NCI-H1092 (cell line): ENCODE results near the gene GPR152.
A peak's percentile ranks its signal among the peaks of the same experiment; 100 is the strongest.
"Not testable (repeated sequence)": the region's sequence is repeated elsewhere in the genome, so short reads cannot be mapped to it uniquely, and the experiment has no call there.

ENCODE experiments used
- DNase-seq: peaks from one replicate; lab custom pipeline; 2025; lab: John Stamatoyannopoulos, UW

GPR152 gene

DNA sequence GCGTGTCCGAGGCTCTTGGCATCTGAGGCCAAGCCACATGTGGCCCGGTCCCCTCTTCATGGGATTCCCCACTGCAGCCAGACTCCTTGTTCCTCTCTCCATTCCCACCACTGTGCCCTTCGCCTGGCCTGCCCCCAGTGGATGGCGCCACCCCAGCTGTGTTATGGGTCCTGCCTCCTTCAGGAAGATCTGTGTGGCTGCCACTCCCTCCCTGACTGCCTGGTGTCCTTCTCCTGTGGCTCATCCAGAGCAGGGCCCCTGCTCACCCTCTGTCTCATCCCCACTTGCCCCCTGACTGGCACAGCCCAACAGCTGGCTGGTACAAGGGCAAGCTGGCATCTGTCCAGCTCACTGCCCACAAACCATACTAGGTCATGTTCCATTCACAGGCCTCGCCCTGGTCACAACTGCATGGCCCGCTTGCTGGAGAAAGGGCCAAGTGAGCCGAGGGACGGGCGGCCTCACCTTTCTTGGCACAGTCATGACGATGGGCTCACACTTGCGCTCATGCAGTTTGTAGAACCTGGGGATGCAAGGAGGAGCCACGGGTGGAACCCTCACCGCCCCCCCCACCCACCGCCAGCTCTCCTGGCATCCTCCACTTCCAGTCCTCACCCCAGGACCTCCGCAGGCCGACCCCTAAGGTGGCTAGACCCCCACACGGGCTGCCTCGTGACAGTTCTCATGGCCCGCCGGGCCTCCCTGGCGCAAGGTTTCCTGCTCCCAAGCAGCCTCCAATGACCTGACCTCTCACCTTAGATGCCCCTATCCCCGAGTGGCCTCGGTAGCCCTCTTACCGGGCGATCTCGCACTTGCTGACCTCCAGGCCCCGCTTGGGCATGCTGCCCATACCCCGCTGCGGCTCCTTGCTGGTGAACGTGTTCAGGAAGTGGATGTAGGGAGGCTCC, 13.0 kb downstream of the GPR152 start:
- DNase-seq, result no peak

GRCh38 chr11:67438158-67438902, 14.2 kb downstream of the GPR152 start:
- DNase-seq, result no peak

DNA sequence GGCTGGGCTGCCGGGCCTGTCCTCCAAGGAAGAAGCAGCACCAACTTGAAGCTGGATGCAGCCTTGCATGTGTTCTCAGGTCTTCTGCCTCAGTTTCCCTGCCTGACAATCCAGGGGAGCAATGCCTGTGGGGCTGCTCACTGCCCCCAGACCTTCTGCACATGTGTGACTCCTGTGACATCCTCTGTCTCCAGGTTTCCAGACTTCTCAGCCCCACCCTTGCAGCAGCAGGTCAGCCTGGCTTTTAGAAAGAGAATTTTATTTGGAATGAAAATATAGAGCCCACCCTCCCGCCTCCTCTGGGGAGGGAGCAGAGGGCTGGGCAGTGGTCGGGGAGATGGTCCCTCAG, 14.7 kb downstream of the GPR152 start:
- no peak for DNase-seq

GRCh38 chr11:67437082-67437808, 15.3 kb downstream of the GPR152 start, which contains the start of gene PTPRCAP:
Gene PTPRCAP (minus strand): TSS chr11:67437682. CDS start chr11:67437619, 63 bp downstream.
- DNase-seq, result no peak

DNA sequence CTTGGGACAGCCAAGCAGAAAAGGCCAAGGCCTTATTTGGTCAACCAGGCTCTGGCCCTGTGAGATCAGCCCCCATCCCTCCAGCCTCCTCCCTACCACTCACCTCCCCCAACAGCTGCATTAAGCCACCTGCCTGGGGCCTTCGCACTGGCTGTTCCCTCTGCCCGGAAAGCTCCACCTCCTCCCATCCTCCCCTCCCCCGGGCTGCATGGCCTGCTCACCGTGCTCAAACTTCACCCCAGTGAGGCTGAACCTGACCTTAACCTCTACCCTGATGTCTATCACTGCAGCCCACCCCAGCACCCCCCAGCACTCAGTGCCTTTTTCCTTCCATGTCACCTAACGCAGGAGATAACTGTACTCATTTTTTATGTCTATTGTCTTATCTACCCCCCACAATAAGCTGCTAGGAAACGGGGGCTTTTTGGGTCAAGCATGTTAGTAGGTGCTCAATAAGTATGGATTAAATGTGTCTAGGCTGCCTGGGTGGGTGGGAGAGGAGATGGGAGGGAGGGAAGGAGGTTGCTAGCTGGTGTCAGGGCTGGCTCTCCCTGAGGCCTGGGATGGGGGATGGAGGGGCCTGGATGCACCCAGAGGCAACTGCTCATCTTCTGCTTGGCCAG, 16.0 kb downstream of the GPR152 start:
- DNase-seq, result no peak

DNA sequence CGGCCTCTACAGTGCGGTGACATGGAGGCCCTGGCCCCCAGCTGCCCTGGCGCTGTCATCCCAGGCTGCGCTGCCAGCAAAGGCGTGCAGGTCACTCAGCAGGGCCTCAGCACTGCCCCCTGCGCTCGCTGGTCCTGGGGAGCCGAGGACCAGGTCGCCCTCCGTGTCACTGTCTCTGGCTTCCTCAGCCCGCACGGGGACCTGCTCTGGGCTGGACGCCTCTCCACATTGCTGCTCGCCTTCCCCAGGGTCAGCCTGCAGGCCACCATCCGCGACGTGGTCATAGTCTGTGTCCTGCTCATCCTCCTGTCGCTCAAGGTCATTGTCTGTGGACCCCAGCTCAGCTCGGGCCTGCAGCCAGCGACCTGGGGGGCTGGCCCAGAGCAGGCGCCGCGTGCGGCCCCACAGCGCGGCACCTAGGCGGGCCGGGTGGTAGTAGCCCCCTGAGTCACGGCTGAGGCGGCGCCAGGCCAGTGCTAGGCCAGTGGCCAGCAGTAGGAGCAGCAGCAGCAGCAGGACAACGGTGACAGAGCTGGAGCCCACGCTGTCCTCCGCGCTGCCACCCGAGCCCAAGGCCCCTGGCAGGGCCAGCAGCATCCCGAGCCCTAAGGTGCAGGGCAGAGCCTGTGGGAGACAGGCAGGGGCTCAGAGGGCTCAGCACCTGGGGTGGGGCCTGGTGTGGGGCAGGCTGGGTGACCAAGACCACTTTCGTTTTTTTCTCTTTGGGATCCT, 16.6 kb downstream of the GPR152 start:
- no peak for DNase-seq

DNA sequence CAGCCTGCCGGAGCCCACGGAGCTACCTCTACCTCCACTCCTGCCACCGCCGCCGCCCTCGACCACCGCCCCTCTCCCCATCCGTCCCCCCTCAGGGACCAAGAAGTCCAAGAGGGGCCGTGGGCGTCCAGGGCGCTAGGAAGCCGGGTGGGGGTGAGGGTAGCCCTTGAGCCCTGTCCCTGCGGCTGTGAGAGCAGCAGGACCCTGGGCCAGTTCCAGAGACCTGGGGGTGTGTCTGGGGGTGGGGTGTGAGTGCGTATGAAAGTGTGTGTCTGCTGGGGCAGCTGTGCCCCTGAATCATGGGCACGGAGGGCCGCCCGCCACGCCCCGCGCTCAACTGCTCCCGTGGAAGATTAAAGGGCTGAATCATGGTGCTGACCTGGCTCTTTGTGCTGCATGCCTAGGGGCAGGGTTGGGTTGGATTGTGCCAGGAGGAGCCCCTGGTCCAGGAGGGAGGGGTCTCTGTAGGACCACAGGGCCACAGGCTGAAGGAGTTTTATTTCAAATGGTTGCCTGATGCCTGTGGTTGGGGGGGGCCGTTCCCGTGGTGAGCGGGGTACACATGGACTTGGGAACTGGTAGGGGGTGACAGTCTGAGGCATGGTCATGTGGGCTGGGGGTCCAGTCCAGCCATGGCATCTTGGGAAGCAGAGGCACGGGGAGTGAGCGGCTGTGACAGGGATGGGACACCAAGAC, 17.4 kb downstream of the GPR152 start:
- DNase-seq, result no peak

DNA sequence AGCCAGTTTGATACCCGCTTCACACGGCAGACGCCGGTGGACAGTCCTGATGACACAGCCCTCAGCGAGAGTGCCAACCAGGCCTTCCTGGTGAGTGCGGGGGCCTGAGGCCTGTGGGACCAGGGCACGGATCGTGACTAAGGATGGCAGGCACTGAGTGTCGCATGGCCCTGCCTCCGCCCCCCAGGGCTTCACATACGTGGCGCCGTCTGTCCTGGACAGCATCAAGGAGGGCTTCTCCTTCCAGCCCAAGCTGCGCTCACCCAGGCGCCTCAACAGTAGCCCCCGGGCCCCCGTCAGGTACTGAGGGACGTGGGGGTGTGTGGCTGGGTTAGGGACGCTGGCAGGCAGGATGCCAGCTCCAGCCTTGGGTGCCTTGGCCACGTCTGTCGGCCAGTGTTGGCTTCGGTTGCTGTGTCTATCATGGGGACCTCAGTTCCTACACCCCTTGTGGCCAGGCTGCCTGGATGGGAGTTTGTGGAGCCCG, 18.1 kb downstream of the GPR152 start:
- DNase-seq, result no peak

DNA sequence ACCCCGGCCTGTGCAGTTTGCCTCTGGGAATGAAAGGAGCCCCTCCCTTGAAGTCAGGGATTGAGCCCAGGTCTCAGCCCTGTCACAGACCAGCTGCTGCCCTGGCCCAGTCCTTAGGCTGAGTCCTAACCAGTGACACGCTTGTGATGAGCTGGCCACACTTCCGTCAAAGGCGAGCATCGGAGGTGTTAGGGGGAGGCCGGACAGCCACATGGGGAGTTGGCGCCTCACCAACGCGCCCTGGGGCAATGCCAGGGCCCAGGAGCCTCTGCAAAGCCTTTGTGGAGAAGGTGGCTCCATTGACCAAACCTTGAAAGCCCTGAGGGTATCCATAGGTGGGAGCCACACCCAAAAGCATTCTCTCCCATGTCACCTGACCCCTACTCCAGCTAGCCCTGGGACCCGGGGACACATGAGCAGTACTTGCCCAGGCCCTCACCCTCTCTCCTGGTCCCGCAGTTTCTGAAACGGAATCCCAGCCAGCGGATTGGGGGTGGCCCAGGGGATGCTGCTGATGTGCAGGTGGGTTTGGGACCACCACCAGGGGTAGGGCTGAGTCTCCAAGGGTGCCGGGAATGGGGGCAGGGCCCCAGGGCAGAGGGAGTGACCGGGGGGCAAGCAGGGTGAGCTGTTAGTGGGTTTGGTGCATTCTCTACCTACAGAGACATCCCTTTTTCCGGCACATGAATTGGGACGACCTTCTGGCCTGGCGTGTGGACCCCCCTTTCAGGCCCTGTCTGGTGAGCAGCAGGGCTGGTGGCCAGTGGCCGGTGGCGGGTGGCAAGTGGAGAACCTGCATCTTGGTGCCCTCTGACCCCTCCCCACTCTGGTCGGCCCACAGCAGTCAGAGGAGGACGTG, 18.8 kb downstream of the GPR152 start:
- DNase-seq, result no peak

- DNase-seq, result no peak
These were observed 19.7 kb downstream of the GPR152 start for GRCh38 chr11:67432655-67433349.

- no peak for DNase-seq
These were observed 20.9 kb downstream of the GPR152 start for GRCh38 chr11:67431346-67432249.

DNA sequence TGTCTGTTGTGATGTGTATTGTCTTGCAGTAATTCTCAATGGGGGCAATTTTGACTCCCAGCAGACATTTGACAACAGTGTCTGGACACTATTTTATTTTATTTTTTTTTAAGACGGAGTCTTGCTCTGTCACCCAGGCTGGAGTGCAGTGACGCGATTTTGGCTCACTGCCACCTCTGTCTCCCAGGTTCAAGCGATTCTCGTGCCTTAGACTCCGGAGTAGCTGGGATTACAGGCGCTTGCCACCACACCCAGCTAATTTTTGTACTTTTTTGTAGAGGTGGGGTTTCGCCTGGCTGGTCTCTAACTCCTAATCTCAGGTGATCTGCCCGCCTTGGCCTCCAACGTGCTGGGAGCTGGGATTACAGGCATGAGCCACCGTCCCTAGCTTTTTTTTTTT, 22.8 kb downstream of the GPR152 start:
- no peak for DNase-seq

DNA sequence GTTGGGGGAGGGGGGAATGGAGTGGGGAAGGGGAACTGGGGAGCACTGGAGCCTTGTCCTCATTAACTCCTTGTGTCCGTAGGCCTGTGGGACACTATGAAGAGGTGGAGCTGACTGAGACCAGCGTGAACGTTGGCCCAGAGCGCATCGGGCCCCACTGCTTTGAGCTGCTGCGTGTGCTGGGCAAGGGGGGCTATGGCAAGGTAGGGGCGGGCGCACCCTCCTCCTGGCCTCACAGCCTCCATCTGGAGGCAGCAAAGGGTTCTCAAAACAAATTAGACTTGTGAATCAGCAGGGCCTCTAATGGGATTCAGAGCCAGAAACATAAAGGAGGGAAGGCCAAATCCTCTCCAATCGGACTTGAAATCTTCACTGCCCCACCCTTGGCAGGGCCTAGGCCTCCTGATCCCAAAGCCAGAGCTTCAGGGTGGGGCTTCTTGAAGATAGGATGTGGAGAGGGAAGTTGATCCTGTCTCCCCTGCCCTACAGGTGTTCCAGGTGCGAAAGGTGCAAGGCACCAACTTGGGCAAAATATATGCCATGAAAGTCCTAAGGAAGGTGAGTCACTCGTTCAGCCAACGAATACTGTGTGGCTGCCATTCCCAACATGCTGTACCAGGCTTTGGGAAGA, 23.4 kb downstream of the GPR152 start:
- DNase-seq, result no peak

DNA sequence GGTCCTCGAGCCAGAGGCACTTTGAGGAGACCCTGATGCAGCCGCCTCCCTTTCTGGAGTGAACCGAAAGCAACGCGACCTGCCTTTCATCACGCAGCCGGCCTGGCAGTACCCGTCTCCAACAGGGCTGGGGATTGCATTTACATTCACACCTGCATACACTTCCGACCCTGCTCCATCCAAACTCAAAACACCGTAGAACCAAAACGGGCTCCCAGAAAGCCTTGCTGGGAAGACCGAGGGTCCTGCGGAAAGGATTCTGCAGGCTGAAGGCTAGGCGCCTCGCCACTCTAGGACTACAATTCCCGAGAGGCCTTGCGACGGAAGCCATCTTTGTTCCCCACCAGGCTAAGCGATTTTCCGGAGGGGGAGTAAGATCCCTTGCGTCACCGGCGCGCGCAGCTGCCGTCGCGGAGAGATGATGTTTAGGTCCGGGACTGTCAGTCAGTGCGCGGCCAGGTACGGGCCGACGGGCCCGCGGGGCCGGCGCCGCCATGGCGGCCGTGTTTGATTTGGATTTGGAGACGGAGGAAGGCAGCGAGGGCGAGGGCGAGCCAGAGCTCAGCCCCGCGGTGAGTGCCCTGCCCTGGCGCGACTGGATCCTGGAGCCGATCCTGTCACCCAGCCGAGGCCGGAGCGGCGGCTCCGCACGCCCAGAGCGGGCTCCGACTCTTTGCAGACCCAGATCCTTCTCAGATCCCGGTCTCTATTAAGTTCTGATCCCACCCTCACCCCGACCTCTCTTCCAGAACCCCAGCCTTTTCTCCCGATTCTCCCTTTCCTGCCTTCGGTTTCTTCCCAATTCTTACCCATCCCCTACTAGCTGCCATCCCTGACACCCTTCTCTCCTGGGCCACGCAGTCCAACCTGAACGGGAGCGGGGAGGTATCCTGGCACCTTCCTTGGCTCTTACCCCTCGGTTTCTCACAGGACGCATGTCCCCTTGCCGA, 24.2 kb downstream of the GPR152 start, which contains the start of gene RPS6KB2:
RPS6KB2 (plus strand) TSS at position 443 of the 950 bp plus-strand sequence; CDS start at position 495, 52 bp downstream.
- peak; percentile 99 for DNase-seq

DNA sequence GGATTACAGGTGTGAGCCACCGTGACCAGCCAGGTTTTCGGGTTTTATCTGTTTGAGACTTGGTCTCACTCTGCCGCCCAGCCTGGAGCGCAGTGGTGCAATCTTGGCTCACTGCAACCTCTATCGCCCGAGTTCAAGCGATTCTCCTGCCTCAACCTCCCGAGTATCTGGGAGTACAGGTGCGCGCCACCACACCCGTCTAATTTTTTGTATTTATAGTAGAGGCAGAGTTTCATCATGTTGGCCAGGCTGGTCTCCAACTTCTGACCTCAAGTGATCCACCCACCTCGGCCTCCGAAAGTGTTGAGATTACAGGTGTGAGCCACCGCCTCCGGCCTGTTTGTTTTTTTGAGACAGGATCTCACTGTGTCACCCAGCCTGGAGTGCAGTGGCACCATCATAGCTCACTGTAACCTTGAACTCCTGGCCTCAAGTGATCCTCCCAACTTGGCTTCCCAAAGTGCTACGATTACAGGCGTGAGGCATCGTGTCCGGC, 25.1 kb downstream of the GPR152 start:
- not testable (repeated sequence) for DNase-seq
